Karpas-422 (cell line): Measurements from ENCODE around the gene TRPC4AP. TPM values are rescaled to one million over a fixed set of nuclear protein-coding genes. Genes with fewer than 3 reads are reported as not detected.
"Not testable (repeated sequence)": the region's sequence is repeated elsewhere in the genome, so short reads cannot be mapped to it uniquely, and the experiment has no call there.

ENCODE experiments used
- DNase-seq: peaks from one replicate; pipeline ENCODE4 v3.0.0-alpha.2; 2015
- H2AFZ ChIP-seq: fragments of 200-600 bp; sonication (generic); 2 replicates; pipeline ENCODE4 v1.6.1; 2014; ENCODE audit warnings: antibody characterized with exemption, low read length, mixed read lengths
- H3K27ac ChIP-seq: fragments of 200-600 bp; sonication (generic); 2 replicates; pipeline ENCODE4 v1.5.1; 2014; ENCODE audit warnings: mild to moderate bottlenecking, low read length, moderate library complexity
- H3K27me3 ChIP-seq: fragments of 200-600 bp; sonication (generic); 2 replicates; pipeline ENCODE4 v1.6.1; 2014; ENCODE audit warnings: low read length, mixed read lengths
- H3K36me3 ChIP-seq: fragments of 200-600 bp; sonication (generic); 2 replicates; pipeline ENCODE4 v1.6.1; 2014; ENCODE audit warnings: low read length, mixed read lengths; ENCODE audit not compliant: insufficient read depth
- H3K4me1 ChIP-seq: fragments of 200-600 bp; sonication (generic); 2 replicates; pipeline ENCODE4 v1.6.1; 2014; ENCODE audit warnings: mild to moderate bottlenecking, low read length, mixed read lengths
- H3K4me2 ChIP-seq: fragments of 200-600 bp; sonication (generic); 2 replicates; pipeline ENCODE4 v1.6.1; 2014; ENCODE audit warnings: low read length, low read depth, mild to moderate bottlenecking; ENCODE audit not compliant: poor library complexity, severe bottlenecking
- H3K4me3 ChIP-seq: fragments of 200-600 bp; sonication (generic); 2 replicates; pipeline ENCODE4 v1.5.1; 2014; ENCODE audit warnings: mild to moderate bottlenecking, antibody characterized with exemption, low read length, mixed read lengths
- H3K79me2 ChIP-seq: fragments of 200-600 bp; sonication (generic); 2 replicates; pipeline ENCODE4 v1.6.1; 2014; ENCODE audit warnings: mild to moderate bottlenecking, low read length, mixed read lengths
- H3K9ac ChIP-seq: fragments of 200-600 bp; sonication (generic); 2 replicates; pipeline ENCODE4 v1.6.0; 2014; ENCODE audit warnings: low read length
- H3K9me2 ChIP-seq: fragments of 200-600 bp; sonication (generic), shearing (Covaris generic); replicated peaks from 2 replicates; pipeline ENCODE4 v1.6.0; 2014; ENCODE audit warnings: mild to moderate bottlenecking, low read length, moderate library complexity; ENCODE audit not compliant: insufficient read depth
- H3K9me3 ChIP-seq: fragments of 300-700, 200-600 bp; sonication (generic); 2 replicates; pipeline ENCODE4 v1.6.1; 2014; ENCODE audit warnings: low read length, mixed read lengths
- H4K20me1 ChIP-seq: fragments of 200-600 bp; sonication (generic); 2 replicates; pipeline ENCODE4 v1.6.1; 2014; ENCODE audit warnings: mild to moderate bottlenecking, antibody characterized with exemption, low read length, low read depth; ENCODE audit not compliant: insufficient read depth
- total RNA-seq: library from RNA; depleted of rRNA; stranded (reverse); fragments of >200 nt; shearing (Covaris generic); gene quantifications from 2 replicates; pipeline ENCODE4 v1.2.3, GENCODE V29; 2014; ENCODE audit warnings: low replicate concordance

Gene TRPC4AP
- total RNA-seq, 1 experiment from 2014 or later: 30.3 TPM

DNA sequence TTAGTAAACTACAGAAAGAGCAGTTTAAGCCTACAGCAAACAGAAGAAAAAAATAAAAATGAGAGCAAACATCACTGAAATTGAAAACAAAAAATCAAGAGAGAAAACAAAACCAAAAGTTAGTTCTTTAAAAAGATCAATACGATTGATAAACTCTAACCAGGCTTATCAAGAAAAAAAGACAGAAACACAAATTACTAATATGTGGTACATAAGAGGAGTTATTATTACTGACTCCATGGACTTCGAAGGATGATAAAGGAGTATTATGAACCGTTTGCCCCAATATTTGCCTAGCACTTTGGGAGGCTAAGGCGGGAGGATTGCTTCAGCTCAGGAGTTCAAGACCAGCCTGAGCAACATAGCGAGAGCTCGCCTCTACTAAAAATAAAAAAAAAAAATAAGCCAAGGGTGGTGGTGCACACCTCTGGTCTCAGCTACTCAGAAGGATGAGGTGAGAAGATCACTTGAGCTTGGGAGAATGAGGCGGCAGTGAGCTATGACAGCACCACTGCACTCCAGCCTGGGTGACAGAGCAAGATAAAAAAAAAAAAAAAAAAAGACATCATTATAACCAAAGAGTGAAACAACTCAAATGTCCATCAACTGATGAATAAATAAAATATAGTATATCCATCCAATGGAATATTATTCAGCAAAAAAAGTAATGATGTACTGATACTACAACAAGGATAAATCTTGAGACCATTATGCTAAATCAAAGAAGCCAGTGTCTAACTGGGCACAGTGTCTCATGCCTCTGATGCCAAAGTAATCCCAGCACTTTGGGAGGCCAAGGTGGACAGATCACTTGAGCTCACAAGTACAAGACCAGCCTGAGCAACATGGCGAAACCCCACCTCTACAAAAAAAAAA, 12.9 kb downstream of the TRPC4AP start:
- DNase-seq: no peak
- no peaks in the 10 kb centered on the region for H3K27me3 ChIP-seq
- H3K79me2 ChIP-seq: peaks cover 71% of the 10 kb centered on the region
- no peak overlapping the region for H3K4me3 ChIP-seq
- no peaks in the 10 kb centered on the region for H3K4me1 ChIP-seq
- H3K9me3 ChIP-seq: no peaks in the 10 kb centered on the region
- no peak overlapping the region for H2AFZ ChIP-seq
- H3K27ac ChIP-seq: no peak overlapping the region
- no peaks in the 10 kb centered on the region for H4K20me1 ChIP-seq
- H3K36me3 ChIP-seq: peaks cover 27% of the 10 kb centered on the region
- H3K9ac ChIP-seq: no peak overlapping the region
- no peak overlapping the region for H3K4me2 ChIP-seq
- H3K9me2 ChIP-seq: no peaks in the 10 kb centered on the region

DNA sequence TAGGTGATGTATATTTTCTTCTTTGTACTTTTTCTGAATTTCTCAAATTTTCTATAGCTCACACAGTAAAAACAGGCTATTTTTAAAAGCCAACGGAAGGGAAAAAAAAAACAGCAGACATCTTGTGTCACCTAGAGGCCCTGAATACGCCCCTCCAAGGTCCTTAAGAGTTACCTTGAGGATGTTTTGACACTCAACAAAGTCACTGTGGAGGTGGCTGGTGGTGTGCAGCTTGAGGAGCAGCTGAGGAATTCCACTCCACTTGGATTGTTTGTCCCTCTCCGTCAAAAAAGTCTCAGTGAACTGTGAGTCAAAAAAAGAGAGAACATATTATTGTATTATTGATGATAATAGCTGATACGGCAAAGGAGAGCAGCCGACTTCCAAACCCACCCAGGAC, 14.7 kb downstream of the TRPC4AP start:
- H3K4me1 ChIP-seq: no peaks in the 10 kb centered on the region

DNA sequence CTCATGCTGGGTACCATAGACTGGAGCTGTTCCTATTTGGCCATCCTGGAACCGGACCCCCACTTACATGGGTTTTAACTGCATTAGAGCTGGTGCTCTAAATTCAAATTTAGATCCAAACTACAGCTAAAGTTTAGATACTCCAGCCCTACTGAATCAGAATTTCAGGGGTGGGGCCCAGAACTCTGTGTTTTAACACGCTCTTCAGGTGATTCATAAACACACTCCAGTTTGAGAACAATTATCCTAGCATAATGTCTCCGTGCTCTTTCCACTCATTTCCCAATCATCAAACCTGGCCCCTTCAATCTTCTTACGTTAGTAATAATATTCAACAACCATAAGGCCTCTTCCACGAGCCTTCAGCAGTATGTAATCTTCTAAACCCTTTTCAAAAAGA, 15.3 kb downstream of the TRPC4AP start:
- Histone ChIP-seq H3K79me2 (peaks cover 51% of the 10 kb centered on the region), H4K20me1 (no peaks in the 10 kb centered on the region)

More for the DNA sequence above, 14.7 kb downstream of the TRPC4AP start:
- H3K4me2 ChIP-seq: no peak overlapping the region
- H3K27me3 ChIP-seq: no peaks in the 10 kb centered on the region
- H3K9me3 ChIP-seq: no peaks in the 10 kb centered on the region
- H2AFZ ChIP-seq: no peak overlapping the region
- peaks cover 26% of the 10 kb centered on the region for H3K36me3 ChIP-seq
- H4K20me1 ChIP-seq: no peaks in the 10 kb centered on the region
- no peak overlapping the region for H3K27ac ChIP-seq
- DNase-seq: no peak
- peaks cover 56% of the 10 kb centered on the region for H3K79me2 ChIP-seq
- no peaks in the 10 kb centered on the region for H3K9me2 ChIP-seq
- H3K9ac ChIP-seq: no peak overlapping the region
- H3K4me3 ChIP-seq: no peak overlapping the region

DNA sequence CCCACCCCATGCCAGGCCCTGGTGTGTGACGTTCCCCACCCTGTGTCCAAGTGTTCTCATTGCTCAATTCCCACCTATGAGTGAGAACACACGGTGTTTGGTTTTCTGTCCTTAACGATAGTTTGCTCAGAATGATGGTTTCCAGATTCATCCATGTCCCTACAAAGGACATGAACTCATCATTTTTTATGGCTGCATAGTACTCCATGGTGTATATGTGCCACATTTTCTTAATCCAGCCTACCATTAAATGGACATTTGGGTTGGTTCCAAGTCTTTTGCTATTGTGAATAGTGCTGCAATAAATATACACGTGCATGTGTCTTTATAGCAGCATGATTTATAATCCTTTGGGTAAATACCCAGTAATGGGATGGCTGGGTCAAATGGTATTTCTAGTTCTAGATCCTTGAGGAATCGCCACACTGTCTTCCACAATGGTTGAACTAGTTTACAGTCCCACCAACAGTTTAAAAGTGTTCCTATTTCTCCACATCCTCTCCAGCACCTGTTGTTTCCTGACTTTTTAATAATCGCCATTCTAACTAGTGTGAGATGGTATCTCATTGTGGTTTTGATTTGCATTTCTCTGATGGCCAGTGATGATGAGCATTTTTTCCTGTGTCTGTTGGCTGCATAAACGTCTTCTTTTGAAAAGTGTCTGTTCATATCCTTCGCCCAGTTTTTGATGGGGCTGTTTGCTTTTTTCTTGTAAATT, 21.0 kb downstream of the TRPC4AP start:
- H2AFZ ChIP-seq, H3K36me3 ChIP-seq, H3K27ac ChIP-seq, H3K9me3 ChIP-seq, H4K20me1 ChIP-seq, H3K4me3 ChIP-seq, H3K9me2 ChIP-seq, H3K4me2 ChIP-seq, H3K27me3 ChIP-seq, H3K9ac ChIP-seq, DNase-seq, H3K4me1 ChIP-seq: not testable (repeated sequence)
- H3K79me2 ChIP-seq: peaks cover 40% of the 10 kb centered on the region

More for the DNA sequence above, 15.3 kb downstream of the TRPC4AP start:
- DNase-seq: no peak
- Histone ChIP-seq H3K36me3 (peaks cover 26% of the 10 kb centered on the region), H3K4me3 (no peak overlapping the region), H3K9ac (no peak overlapping the region), H3K9me3 (no peaks in the 10 kb centered on the region), H2AFZ (no peak overlapping the region), H3K4me1 (no peaks in the 10 kb centered on the region), H3K27ac (no peak overlapping the region), H3K27me3 (no peaks in the 10 kb centered on the region), H3K9me2 (no peaks in the 10 kb centered on the region), H3K4me2 (no peak overlapping the region)

DNA sequence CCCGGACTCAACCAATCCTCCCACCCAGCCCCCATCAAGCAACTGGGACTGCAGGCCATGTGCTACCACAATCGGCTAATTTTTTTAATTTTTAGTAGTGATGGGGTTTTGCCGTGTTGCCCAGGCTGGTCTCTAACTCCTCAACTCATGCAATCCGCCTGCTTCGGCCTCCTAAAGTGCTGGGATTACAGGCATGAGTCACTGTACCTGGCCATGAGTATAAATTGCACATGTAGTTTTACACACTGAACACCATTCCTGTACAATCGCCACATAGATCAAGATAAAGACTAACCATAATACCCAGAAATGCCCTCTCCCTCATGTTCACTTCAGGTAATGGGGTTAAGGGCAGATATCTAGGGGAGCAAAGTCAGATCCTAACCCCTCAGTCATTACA, 26.4 kb downstream of the TRPC4AP start:
- H3K9ac ChIP-seq: no peak overlapping the region
- no peak overlapping the region for H3K27ac ChIP-seq
- no peaks in the 10 kb centered on the region for H4K20me1 ChIP-seq

DNA sequence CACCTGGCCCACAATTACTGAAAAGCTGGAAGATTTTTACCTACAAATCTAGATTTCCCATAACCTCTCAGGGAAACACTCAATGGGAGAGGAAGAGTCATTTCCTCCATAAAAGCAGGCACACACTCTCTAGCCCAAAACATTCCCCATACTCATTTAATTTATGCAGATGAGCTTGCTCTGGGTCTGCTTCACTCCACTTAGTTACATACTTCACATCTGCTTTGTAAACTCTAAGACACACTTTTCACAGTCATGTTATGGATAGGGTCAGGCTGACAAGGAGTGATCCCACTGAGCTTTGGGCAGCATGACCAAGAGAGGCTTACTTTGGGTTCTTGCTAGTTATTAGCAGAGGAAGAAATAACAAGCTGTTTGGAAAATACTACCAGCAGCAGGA, 27.4 kb downstream of the TRPC4AP start:
- no peaks in the 10 kb centered on the region for H3K9me2 ChIP-seq
- no peaks in the 10 kb centered on the region; the same call in none of the 2 replicates for H3K9me3 ChIP-seq
- H3K9ac ChIP-seq: no peak overlapping the region
- no peaks in the 10 kb centered on the region for H3K4me1 ChIP-seq
- H4K20me1 ChIP-seq: no peaks in the 10 kb centered on the region
- no peak overlapping the region for H3K27ac ChIP-seq
- no peak overlapping the region for H3K4me2 ChIP-seq
- peaks cover 26% of the 10 kb centered on the region for H3K36me3 ChIP-seq
- H3K27me3 ChIP-seq: no peaks in the 10 kb centered on the region
- H2AFZ ChIP-seq: no peak overlapping the region
- no peak overlapping the region for H3K4me3 ChIP-seq
- no peak for DNase-seq
- peaks cover 98% of the 10 kb centered on the region for H3K79me2 ChIP-seq

More for the DNA sequence above, 26.4 kb downstream of the TRPC4AP start:
- Histone ChIP-seq H3K9me2 (no peaks in the 10 kb centered on the region), H3K9me3 (no peaks in the 10 kb centered on the region; the same call in 1 of the 2 replicates), H3K79me2 (peaks cover 94% of the 10 kb centered on the region), H3K4me2 (no peak overlapping the region), H3K27me3 (no peaks in the 10 kb centered on the region), H3K36me3 (peaks cover 26% of the 10 kb centered on the region), H3K4me1 (peaks cover 4% of the 10 kb centered on the region; the same call in 1 of the 2 replicates), H3K4me3 (no peak overlapping the region), H2AFZ (no peak overlapping the region)
- DNase-seq: no peak

DNA sequence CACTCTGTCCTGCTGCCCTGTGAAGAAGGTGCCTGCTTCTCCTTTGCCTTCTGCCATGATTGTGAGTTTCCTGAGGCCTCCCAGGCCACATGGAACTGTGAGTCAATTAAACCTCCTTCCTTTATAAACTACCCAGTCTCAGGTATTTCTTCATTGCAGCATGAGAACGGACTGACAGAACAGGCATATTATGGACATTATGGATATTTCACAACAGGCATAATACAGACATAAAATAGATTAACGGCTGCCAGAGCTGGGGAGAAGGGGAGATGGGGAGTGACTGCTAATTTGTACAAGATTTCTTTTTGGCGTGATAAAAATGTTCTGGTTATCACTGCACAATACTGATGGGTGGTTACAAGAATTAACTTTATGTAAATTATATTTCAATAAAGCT, 29.4 kb downstream of the TRPC4AP start:
- no peaks in the 10 kb centered on the region for H3K4me1 ChIP-seq
- H3K9me2 ChIP-seq: no peaks in the 10 kb centered on the region
- no peaks in the 10 kb centered on the region; the same call in none of the 2 replicates for H3K9me3 ChIP-seq
- no peak overlapping the region for H2AFZ ChIP-seq
- no peaks in the 10 kb centered on the region for H4K20me1 ChIP-seq
- H3K9ac ChIP-seq: no peak overlapping the region
- H3K4me3 ChIP-seq: no peak overlapping the region
- DNase-seq: no peak
- peaks cover 98% of the 10 kb centered on the region for H3K79me2 ChIP-seq
- peaks cover 24% of the 10 kb centered on the region for H3K36me3 ChIP-seq
- H3K27ac ChIP-seq: no peak overlapping the region
- no peak overlapping the region for H3K4me2 ChIP-seq
- H3K27me3 ChIP-seq: no peaks in the 10 kb centered on the region

DNA sequence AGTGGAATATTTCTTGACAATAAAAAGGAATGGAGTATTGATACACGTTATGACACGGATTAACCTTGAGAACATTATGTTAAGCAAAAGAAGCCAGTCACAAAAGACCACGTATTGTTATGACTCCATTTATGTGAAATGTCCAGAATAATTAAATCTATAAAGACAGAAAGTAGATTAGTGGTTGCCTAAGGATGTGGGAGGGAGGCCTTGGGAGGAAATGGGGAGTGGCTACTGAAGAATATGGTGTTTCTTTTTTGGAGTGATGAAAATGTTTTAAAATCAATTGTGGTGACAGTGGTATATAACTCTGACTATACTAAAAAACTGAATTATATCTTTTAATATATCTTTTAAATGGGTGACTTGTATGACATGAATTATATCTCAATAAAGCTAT, 30.1 kb downstream of the TRPC4AP start:
- peaks cover 98% of the 10 kb centered on the region for H3K79me2 ChIP-seq
- no peaks in the 10 kb centered on the region; the same call in none of the 2 replicates for H3K9me3 ChIP-seq
- no peaks in the 10 kb centered on the region for H4K20me1 ChIP-seq

More for the DNA sequence above, 30.1 kb downstream of the TRPC4AP start:
- Histone ChIP-seq H3K27me3 (no peaks in the 10 kb centered on the region), H3K27ac (no peak overlapping the region), H3K36me3 (peaks cover 21% of the 10 kb centered on the region), H3K9me2 (no peaks in the 10 kb centered on the region), H3K9ac (no peak overlapping the region), H2AFZ (no peak overlapping the region), H3K4me3 (no peak overlapping the region), H3K4me1 (no peaks in the 10 kb centered on the region), H3K4me2 (no peak overlapping the region)
- no peak for DNase-seq
